HL-60 (cell line): Measurements from ENCODE around the gene DHFR.

Experiments
- DNase-seq, 2 experiments: peaks; one replicate each; pipeline ENCODE4 v3.0.0-alpha.2; 2010 to 2020; ENCODE audit warnings: low read depth in 1 of 2, low spot score in 1 of 2
- H3K27ac ChIP-seq: fragments of 250-450 bp; sonication (Bioruptor Pico); replicated peaks from 2 replicates; pipeline ENCODE4 v1.5.1; 2020; ENCODE audit warnings: mild to moderate bottlenecking, moderate library complexity
- H3K27me3 ChIP-seq: fragments of 250-450 bp; sonication (Bioruptor Pico); 2 replicates; pipeline ENCODE4 v1.5.1; 2021; ENCODE audit warnings: mild to moderate bottlenecking, moderate library complexity; ENCODE audit not compliant: insufficient read depth, poor library complexity, severe bottlenecking
- H3K4me3 ChIP-seq: replicated peaks from 2 replicates; pipeline ENCODE4 v1.5.1; 2011; ENCODE audit warnings: mild to moderate bottlenecking, control low read depth, low read length; ENCODE audit not compliant: insufficient read depth
- GABPA ChIP-seq: IDR thresholded peaks from 2 replicates; pipeline ENCODE4 v1.6.1; 2012; ENCODE audit warnings: low read depth
- POLR2AphosphoS5 ChIP-seq: IDR thresholded peaks from 2 replicates; pipeline ENCODE4 v1.6.1; 2012; ENCODE audit warnings: low read depth
- SPI1 ChIP-seq: IDR thresholded peaks from 2 replicates; pipeline ENCODE4 v1.6.1; 2012; ENCODE audit warnings: low read depth, mild to moderate bottlenecking, borderline replicate concordance
- TF ChIP-seq, protein P1 (sequence below): IDR thresholded peaks from 2 replicates; pipeline ENCODE4 v1.6.1; 2012; ENCODE audit warnings: low read depth; ENCODE audit not compliant: insufficient replicate concordance
- TF ChIP-seq, protein P2 (sequence below): IDR thresholded peaks from one replicate; pipeline ENCODE4 v1.5.1; 2011; ENCODE audit warnings: low read length, control low read depth, inconsistent platforms; ENCODE audit not compliant: insufficient read depth

The DHFR gene

DNA sequence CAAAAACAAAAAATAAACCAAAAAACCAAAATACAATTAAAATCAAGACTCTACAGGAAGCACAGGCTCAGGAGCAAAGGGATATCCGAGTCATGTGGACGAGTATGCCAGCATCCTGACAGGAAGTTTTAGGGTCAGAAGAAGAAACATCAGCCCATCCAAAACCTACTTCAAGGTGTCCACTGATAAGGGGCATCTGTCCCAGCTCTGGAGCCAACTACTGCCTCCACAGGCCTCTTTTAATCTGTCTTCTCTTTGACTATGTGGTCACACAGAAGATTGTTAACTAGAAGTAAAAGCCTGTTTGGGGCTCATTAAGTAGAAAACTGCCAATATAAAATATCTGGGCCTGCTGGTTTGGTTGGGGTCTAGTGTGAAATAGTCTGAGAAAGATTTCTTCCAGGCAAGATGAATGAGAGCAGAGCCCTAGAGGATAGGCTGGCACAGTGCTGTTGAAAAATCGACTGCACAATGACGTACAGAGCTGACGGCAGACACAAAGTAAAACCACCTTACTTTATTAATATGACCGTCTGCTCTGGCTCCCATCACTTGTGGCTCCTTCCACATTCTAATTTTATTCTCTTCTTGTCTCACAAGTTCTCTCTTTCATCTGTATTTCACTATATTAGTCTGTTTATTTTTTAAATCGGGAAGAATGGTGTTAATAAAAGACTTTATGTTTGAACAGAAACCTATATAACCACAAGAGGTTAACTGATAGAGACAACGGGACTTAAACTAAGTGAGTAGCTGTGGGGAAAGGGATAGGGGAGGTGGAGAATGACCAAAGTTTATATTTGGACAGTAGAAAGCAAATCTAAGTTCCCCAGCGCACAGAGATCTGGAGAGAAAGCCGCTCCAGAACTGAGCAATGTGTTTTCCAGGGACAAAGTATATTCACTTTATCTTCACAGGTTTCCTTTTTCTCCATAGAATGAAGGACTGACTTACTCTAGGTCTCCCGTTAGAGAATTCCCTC is 23.2 kb downstream of the DHFR start:
- DNase-seq = no peak
- Histone ChIP-seq H3K27me3 (no peaks in the 10 kb centered on the region), H3K27ac (no peak overlapping the region), H3K4me3 (no peak overlapping the region)
- no peak for TF ChIP-seq SPI1
- TF ChIP-seq, protein P1, sequence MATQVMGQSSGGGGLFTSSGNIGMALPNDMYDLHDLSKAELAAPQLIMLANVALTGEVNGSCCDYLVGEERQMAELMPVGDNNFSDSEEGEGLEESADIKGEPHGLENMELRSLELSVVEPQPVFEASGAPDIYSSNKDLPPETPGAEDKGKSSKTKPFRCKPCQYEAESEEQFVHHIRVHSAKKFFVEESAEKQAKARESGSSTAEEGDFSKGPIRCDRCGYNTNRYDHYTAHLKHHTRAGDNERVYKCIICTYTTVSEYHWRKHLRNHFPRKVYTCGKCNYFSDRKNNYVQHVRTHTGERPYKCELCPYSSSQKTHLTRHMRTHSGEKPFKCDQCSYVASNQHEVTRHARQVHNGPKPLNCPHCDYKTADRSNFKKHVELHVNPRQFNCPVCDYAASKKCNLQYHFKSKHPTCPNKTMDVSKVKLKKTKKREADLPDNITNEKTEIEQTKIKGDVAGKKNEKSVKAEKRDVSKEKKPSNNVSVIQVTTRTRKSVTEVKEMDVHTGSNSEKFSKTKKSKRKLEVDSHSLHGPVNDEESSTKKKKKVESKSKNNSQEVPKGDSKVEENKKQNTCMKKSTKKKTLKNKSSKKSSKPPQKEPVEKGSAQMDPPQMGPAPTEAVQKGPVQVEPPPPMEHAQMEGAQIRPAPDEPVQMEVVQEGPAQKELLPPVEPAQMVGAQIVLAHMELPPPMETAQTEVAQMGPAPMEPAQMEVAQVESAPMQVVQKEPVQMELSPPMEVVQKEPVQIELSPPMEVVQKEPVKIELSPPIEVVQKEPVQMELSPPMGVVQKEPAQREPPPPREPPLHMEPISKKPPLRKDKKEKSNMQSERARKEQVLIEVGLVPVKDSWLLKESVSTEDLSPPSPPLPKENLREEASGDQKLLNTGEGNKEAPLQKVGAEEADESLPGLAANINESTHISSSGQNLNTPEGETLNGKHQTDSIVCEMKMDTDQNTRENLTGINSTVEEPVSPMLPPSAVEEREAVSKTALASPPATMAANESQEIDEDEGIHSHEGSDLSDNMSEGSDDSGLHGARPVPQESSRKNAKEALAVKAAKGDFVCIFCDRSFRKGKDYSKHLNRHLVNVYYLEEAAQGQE = no peak
- no peak for TF ChIP-seq POLR2AphosphoS5
- no peak for TF ChIP-seq GABPA
- TF ChIP-seq, protein P2, sequence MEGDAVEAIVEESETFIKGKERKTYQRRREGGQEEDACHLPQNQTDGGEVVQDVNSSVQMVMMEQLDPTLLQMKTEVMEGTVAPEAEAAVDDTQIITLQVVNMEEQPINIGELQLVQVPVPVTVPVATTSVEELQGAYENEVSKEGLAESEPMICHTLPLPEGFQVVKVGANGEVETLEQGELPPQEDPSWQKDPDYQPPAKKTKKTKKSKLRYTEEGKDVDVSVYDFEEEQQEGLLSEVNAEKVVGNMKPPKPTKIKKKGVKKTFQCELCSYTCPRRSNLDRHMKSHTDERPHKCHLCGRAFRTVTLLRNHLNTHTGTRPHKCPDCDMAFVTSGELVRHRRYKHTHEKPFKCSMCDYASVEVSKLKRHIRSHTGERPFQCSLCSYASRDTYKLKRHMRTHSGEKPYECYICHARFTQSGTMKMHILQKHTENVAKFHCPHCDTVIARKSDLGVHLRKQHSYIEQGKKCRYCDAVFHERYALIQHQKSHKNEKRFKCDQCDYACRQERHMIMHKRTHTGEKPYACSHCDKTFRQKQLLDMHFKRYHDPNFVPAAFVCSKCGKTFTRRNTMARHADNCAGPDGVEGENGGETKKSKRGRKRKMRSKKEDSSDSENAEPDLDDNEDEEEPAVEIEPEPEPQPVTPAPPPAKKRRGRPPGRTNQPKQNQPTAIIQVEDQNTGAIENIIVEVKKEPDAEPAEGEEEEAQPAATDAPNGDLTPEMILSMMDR = no peak

DNA sequence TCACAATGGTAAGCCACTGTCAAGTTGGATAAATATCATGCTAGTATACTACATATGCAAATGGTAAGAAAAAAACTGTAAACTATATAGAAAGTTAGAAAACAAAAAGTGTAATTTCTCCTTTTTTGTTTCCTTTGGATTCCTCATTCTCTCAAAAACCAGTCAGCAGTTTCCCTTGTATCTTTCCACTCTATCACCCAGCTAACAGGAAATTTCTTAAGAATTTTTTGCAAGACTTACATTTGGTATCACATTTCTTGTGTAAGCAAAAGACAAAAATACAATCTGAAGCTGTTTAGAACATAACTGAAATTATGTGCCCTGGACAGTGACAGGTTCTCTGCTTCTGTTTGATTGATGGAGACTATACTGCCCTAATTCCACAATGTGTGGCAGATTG is 25.5 kb downstream of the DHFR start:
- no peak for TF ChIP-seq POLR2AphosphoS5
- TF ChIP-seq, protein P2 = no peak
- TF ChIP-seq, protein P1 = no peak
- TF ChIP-seq SPI1 = no peak
- TF ChIP-seq GABPA = no peak
- H3K27me3 ChIP-seq = no peaks in the 10 kb centered on the region
- DNase-seq = no peak
- no peak overlapping the region; the same call in 1 of the 2 replicates for H3K27ac ChIP-seq
- H3K4me3 ChIP-seq = no peak overlapping the region

GRCh38 chr5:80625230-80625629 is 29.6 kb downstream of the DHFR start:
- Histone ChIP-seq H3K4me3 (no peak overlapping the region), H3K27me3 (no peaks in the 10 kb centered on the region), H3K27ac (no peak overlapping the region)
- TF ChIP-seq, protein P1 = no peak
- TF ChIP-seq, protein P2 = no peak
- TF ChIP-seq POLR2AphosphoS5 = no peak
- TF ChIP-seq SPI1 = no peak
- no peak for DNase-seq
